NT2/D1 (cell line): ENCODE results near the gene METTL15.
"Not testable (repeated sequence)": the region's sequence is repeated elsewhere in the genome, so short reads cannot be mapped to it uniquely, and the experiment has no call there.

ENCODE experiments used
- DNase-seq: peaks from one replicate; pipeline ENCODE4 v3.0.0-alpha.2; 2011; ENCODE audit warnings: low read depth, low spot score
- H3K27me3 ChIP-seq: 2 replicates; pipeline ENCODE4 v1.6.0; 2011; ENCODE audit warnings: mild to moderate bottlenecking; ENCODE audit not compliant: insufficient read length, insufficient read depth
- H3K36me3 ChIP-seq: 2 replicates; pipeline ENCODE4 v1.6.1; 2011; ENCODE audit warnings: mild to moderate bottlenecking, low read length, mixed read lengths; ENCODE audit not compliant: insufficient read depth, insufficient read length
- H3K4me1 ChIP-seq: 2 replicates; pipeline ENCODE4 v1.5.1; 2011; ENCODE audit not compliant: insufficient read depth, insufficient read length
- H3K4me3 ChIP-seq: 2 replicates; pipeline ENCODE4 v1.5.1; 2011; ENCODE audit warnings: low read depth; ENCODE audit not compliant: insufficient read length
- H3K9ac ChIP-seq: 2 replicates; pipeline ENCODE4 v1.6.0; 2011; ENCODE audit warnings: low read depth; ENCODE audit not compliant: insufficient read length
- H3K9me3 ChIP-seq: 2 replicates; pipeline ENCODE4 v1.5.1; 2011; ENCODE audit warnings: mild to moderate bottlenecking, low read length; ENCODE audit not compliant: insufficient read depth
- SUZ12 ChIP-seq: IDR thresholded peaks from 2 replicates; pipeline ENCODE4 v1.6.1; 2011; ENCODE audit not compliant: insufficient read length, insufficient read depth; ENCODE audit errors: extremely low read depth
- YY1 ChIP-seq: IDR thresholded peaks from 2 replicates; pipeline ENCODE4 v1.6.1; 2011; ENCODE audit not compliant: insufficient read length, insufficient read depth
- ZNF274 ChIP-seq: IDR thresholded peaks from 2 replicates; pipeline ENCODE4 v1.6.1; 2011; ENCODE audit warnings: mild to moderate bottlenecking, low read depth, low read length

Gene METTL15

DNA sequence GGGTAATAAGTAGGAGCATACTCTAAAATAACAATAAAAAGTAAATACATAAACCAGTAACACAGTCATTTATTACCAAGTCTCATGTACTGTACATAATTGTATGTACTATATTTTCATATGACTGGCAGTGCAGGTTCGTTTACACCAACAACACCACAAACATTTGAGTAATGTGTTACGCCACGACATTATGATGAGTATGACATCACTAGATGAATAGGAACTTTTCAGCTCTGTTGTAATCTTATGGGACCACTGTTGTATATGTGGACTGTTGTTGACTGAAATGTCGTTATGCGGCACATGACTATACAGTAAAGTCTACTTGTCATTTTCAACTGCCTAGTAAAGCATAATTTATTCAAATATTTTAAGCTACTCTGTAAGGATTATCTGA is 18.8 kb upstream of the METTL15 start:
- Histone ChIP-seq H3K27me3 (no peaks in the 10 kb centered on the region), H3K4me3 (no peak overlapping the region), H3K9me3 (no peaks in the 10 kb centered on the region), H3K9ac (no peak overlapping the region), H3K36me3 (peaks cover 25% of the 10 kb centered on the region), H3K4me1 (no peaks in the 10 kb centered on the region)
- no peak for DNase-seq
- no peak for TF ChIP-seq YY1
- TF ChIP-seq ZNF274 = no peak
- no peak for TF ChIP-seq SUZ12

GRCh38 chr11:28090052-28090749 is 18.0 kb upstream of the METTL15 start:
- no peak overlapping the region for H3K4me3 ChIP-seq
- H3K36me3 ChIP-seq = peaks cover 29% of the 10 kb centered on the region
- no peaks in the 10 kb centered on the region for H3K27me3 ChIP-seq
- TF ChIP-seq YY1 (no peak), ZNF274 (no peak)
- H3K9me3 ChIP-seq = no peaks in the 10 kb centered on the region
- DNase-seq = no peak
- no peaks in the 10 kb centered on the region for H3K4me1 ChIP-seq
- H3K9ac ChIP-seq = no peak overlapping the region

GRCh38 chr11:28092786-28093185 is 15.4 kb upstream of the METTL15 start:
- H3K9me3 ChIP-seq = no peaks in the 10 kb centered on the region
- H3K4me1 ChIP-seq = no peaks in the 10 kb centered on the region
- DNase-seq = no peak
- no peak overlapping the region for H3K9ac ChIP-seq
- peaks cover 37% of the 10 kb centered on the region for H3K36me3 ChIP-seq
- no peaks in the 10 kb centered on the region for H3K27me3 ChIP-seq
- TF ChIP-seq ZNF274 (no peak), YY1 (no peak)
- H3K4me3 ChIP-seq = no peak overlapping the region

- DNase-seq = no peak
- Histone ChIP-seq H3K9me3 (no peaks in the 10 kb centered on the region), H3K4me3 (no peak overlapping the region), H3K9ac (no peak overlapping the region), H3K4me1 (no peaks in the 10 kb centered on the region), H3K27me3 (no peaks in the 10 kb centered on the region), H3K36me3 (peaks cover 24% of the 10 kb centered on the region)
- TF ChIP-seq SUZ12 (no peak), ZNF274 (no peak), YY1 (no peak)
Measured at GRCh38 chr11:28098257-28098656, 9.9 kb upstream of the METTL15 start.

DNA sequence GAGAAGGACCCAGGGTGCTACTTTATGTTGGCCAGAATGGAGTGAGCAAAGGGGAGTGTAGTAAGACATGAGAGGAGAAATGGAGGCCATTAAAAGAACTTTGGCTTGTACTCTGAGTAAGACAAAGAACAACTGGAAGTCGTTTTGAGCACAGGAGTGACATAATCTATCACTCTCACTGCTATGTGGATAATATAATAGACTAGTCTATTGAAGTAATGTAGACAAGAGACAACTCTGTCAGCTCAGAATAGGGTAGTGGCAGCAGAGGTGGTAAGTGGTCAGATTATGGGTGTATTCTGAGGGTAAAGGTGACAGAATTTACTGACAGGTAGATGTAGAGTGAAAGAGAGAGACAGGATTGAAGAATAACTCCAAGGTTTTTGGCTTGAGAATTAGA is 8.5 kb upstream of the METTL15 start:
- Histone ChIP-seq H3K4me1 (no peaks in the 10 kb centered on the region), H3K9ac (no peak overlapping the region), H3K36me3 (peaks cover 15% of the 10 kb centered on the region), H3K9me3 (no peaks in the 10 kb centered on the region), H3K27me3 (no peaks in the 10 kb centered on the region), H3K4me3 (no peak overlapping the region)
- TF ChIP-seq ZNF274 = no peak
- TF ChIP-seq SUZ12 = no peak
- TF ChIP-seq YY1 = no peak
- no peak for DNase-seq

DNA sequence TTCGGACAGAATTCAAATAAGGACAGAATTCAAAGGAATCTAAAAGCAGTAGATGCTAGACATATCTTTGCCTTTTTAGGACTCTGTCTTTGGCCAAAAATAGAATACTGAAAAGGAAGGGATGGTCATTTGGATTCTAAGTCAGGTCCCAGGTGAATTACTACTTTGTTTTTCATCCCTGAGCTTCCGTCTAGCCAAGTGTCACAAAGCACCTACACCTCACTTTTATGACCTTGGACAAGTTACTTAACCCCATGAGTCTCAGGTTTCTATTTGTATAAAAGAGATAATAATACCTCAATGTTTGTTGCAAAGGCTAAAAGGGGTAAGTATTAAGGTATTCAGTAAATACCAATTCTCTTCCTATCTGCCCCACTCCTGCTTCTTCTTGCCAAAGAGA is 7.5 kb upstream of the METTL15 start:
- TF ChIP-seq ZNF274 (no peak), YY1 (no peak), SUZ12 (no peak)
- Histone ChIP-seq H3K4me1 (no peaks in the 10 kb centered on the region), H3K4me3 (no peak overlapping the region), H3K27me3 (no peaks in the 10 kb centered on the region), H3K36me3 (peaks cover 10% of the 10 kb centered on the region), H3K9ac (no peak overlapping the region), H3K9me3 (no peaks in the 10 kb centered on the region)
- DNase-seq = no peak

- not testable (repeated sequence) for H3K27me3 ChIP-seq, H3K4me1 ChIP-seq, DNase-seq, H3K4me3 ChIP-seq, H3K36me3 ChIP-seq, H3K9me3 ChIP-seq, H3K9ac ChIP-seq
Measured at GRCh38 chr11:28102300-28102699, 5.9 kb upstream of the METTL15 start.

DNA sequence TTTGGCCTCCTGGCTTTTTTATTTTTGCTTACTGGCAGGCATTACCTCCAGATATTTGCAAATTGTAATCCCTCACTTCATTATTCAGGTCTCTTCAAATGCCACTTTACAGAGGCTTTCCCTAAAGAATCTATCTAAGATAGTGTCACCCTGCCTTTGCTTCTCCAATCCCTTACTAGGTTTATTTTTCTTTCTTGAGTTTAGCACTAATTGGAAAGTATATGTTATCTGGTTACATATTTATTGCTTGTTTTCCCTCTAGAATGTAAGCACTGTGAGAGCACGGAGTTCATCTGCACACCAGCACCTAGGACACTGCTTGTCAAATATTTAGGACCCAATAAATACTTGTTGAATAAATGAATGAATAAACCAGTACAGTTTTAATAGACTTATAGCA is 3.8 kb upstream of the METTL15 start:
- no peaks in the 10 kb centered on the region for H3K9me3 ChIP-seq
- H3K9ac ChIP-seq = no peak overlapping the region
- no peaks in the 10 kb centered on the region for H3K4me1 ChIP-seq
- H3K4me3 ChIP-seq = no peak overlapping the region
- DNase-seq = no peak
- TF ChIP-seq YY1 (no peak), ZNF274 (no peak), SUZ12 (no peak)
- H3K36me3 ChIP-seq = no peaks in the 10 kb centered on the region
- H3K27me3 ChIP-seq = no peaks in the 10 kb centered on the region
